Nephron progenitor cell (in vitro differentiated cells): ENCODE data around the gene MYO1E.

Source experiments
- DNase-seq: peaks from one replicate; pipeline ENCODE4 v3.0.0; 2021
- H3K27ac Mint-ChIP-seq: 2 replicates; pipeline ENCODE4 v1.8.0; 2021; ENCODE audit warnings: mild to moderate bottlenecking, moderate library complexity, mixed read lengths
- H3K27me3 Mint-ChIP-seq: 2 replicates; pipeline ENCODE4 v1.8.0; 2021; ENCODE audit warnings: mild to moderate bottlenecking, low read depth, mixed read lengths; ENCODE audit not compliant: poor library complexity
- H3K36me3 Mint-ChIP-seq: 2 replicates; pipeline ENCODE4 v1.8.0; 2021; ENCODE audit warnings: low read depth, mixed read lengths
- H3K4me1 Mint-ChIP-seq: 2 replicates; pipeline ENCODE4 v1.8.0; 2021; ENCODE audit warnings: mixed read lengths
- H3K4me3 Mint-ChIP-seq: 2 replicates; pipeline ENCODE4 v1.8.0; 2021; ENCODE audit warnings: mild to moderate bottlenecking, moderate library complexity, mixed read lengths
- H3K9me3 Mint-ChIP-seq: 2 replicates; pipeline ENCODE4 v1.8.0; 2021; ENCODE audit warnings: mild to moderate bottlenecking, moderate library complexity, mixed read lengths
- CTCF ChIP-seq: fragments of 200-600 bp; sonication (generic); IDR thresholded peaks from 2 replicates; pipeline ENCODE4 v1.5.0; 2021; ENCODE audit warnings: antibody characterized with exemption

The MYO1E gene

GRCh38 chr15:59140422-59141226, 232.0 kb downstream of the MYO1E start:
- DNase-seq: no peak
- Mint-ChIP-seq H3K27me3 (peaks cover 2% of the 10 kb centered on the region), H3K4me3 (no peak overlapping the region), H3K36me3 (peaks cover 69% of the 10 kb centered on the region), H3K9me3 (no peaks in the 10 kb centered on the region), H3K4me1 (no peaks in the 10 kb centered on the region), H3K27ac (peak overlapping the region; percentile 51)
- TF ChIP-seq CTCF: no peak

GRCh38 chr15:59138243-59138642, 234.4 kb downstream of the MYO1E start:
- Mint-ChIP-seq H3K9me3 (no peaks in the 10 kb centered on the region), H3K27me3 (peaks cover 2% of the 10 kb centered on the region), H3K36me3 (peaks cover 85% of the 10 kb centered on the region), H3K4me3 (no peak overlapping the region), H3K4me1 (peaks cover 6% of the 10 kb centered on the region), H3K27ac (no peak overlapping the region)
- TF ChIP-seq CTCF: peak; percentile 45
- DNase-seq: peak; percentile 42

- Mint-ChIP-seq H3K4me3 (no peak overlapping the region), H3K9me3 (no peaks in the 10 kb centered on the region), H3K36me3 (peaks cover 88% of the 10 kb centered on the region), H3K27me3 (no peaks in the 10 kb centered on the region), H3K27ac (peak overlapping the region; percentile 62), H3K4me1 (peaks cover 6% of the 10 kb centered on the region)
- TF ChIP-seq CTCF: no peak
- DNase-seq: no peak
Measured at GRCh38 chr15:59137566-59137965, 235.1 kb downstream of the MYO1E start.

GRCh38 chr15:59133929-59134427, 238.7 kb downstream of the MYO1E start:
- Mint-ChIP-seq H3K4me3 (no peak overlapping the region), H3K36me3 (peaks cover 97% of the 10 kb centered on the region), H3K9me3 (peaks cover 18% of the 10 kb centered on the region), H3K27ac (no peak overlapping the region), H3K27me3 (no peaks in the 10 kb centered on the region), H3K4me1 (peaks cover 6% of the 10 kb centered on the region)
- DNase-seq: no peak
- no peak for TF ChIP-seq CTCF

- H3K4me1 Mint-ChIP-seq: peaks cover 6% of the 10 kb centered on the region
- TF ChIP-seq CTCF: no peak
- H3K36me3 Mint-ChIP-seq: peaks cover 97% of the 10 kb centered on the region
- peaks cover 37% of the 10 kb centered on the region for H3K9me3 Mint-ChIP-seq
- no peaks in the 10 kb centered on the region for H3K27me3 Mint-ChIP-seq
- H3K4me3 Mint-ChIP-seq: no peak overlapping the region
- no peak for DNase-seq
- no peak overlapping the region for H3K27ac Mint-ChIP-seq
Measured at GRCh38 chr15:59131969-59132562, 240.6 kb downstream of the MYO1E start.
